Right forelimb (tissue), 1 donor: ENCODE data around the gene TENT5A.
"Not testable (repeated sequence)": the region's sequence is repeated elsewhere in the genome, so short reads cannot be mapped to it uniquely, and the experiment has no call there.

Source experiments
- DNase-seq: peaks from one replicate; pipeline ENCODE4 v3.0.0-alpha.2; 2018

The TENT5A gene

DNA sequence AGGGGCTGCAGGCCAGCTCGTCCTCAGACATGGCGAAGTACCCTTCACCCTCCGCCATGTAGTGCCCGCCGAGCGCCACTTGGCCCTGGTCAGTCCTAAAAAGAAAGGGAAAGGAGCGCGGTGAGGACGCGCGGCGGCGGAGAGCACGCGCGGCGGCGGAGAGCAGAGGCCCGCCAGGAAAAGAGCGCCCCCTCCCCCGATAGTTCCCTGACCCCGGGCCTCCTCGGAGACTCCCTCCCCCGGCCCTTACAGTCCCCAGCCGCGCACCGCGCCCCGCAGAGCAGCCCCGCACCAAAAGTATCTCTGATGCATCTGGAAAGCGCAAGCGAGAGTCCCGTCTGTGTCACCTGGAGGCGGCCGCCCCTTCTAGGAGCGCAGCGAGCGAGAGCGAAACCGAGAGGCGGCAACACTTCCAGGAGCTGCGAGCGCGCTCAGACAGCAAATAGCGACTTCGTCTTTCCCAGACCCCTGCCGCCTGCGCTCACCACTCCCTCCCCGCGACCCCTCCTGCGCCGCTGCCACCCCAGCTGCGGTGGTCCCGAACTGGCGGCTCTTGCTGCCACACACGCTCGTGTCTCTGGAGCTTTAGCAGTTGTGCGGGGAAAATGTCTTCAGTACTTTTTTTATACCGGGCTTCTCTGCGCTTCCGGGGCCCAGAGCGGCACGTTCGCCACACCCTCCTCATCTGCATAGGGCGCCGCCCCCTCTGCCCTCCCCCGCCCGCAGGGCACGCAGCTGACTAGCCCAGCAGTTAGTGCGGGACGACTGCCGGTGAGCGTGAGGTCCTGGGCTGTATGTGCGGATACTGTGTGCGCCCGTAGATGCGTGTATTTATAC, at the start of gene TENT5A:
Gene TENT5A, minus strand, starts transcription at position 598 of the 837 bp plus-strand sequence. Its CDS starts 540 bp downstream, at position 58.
- peak; percentile 93 for DNase-seq

DNA sequence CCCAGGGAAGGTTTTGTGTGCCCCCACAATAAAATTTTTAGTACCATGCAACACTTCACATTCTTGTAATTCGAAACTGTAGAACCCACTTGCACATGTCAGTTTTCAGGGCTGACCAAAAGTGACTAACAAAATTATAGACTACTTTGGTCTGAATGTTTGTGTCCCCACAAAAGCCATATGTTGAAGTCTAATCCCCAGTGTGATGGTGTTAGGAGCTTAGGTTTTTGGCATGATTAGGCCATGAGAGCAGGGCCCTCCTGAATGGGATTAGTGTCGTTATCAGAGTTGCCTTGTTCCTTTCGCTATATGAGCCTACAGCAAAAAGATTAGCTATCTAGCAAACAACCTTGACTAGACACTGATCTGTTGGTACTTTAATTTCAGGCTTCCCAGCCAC, 49.0 kb upstream of the TENT5A start:
- no peak for DNase-seq

DNA sequence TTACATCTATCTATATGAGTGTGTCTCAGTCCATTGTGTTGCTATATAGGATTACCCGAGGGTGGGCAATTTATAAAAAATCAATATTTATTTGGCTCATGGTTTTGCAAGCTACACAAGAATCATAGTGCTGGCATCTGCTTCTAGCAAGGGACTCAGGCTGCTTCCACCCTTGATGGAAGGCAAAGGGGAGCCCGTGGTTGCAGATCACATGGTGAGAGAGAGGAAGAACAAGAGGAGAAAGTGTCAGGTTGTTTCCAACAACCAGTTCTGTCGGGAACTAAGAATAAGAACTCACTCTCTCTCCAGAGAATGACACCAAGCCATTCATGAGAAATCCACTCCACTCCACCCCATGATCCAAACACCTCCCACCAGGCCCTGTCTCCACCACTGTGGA, 48.2 kb upstream of the TENT5A start:
- DNase-seq, result no peak

DNA sequence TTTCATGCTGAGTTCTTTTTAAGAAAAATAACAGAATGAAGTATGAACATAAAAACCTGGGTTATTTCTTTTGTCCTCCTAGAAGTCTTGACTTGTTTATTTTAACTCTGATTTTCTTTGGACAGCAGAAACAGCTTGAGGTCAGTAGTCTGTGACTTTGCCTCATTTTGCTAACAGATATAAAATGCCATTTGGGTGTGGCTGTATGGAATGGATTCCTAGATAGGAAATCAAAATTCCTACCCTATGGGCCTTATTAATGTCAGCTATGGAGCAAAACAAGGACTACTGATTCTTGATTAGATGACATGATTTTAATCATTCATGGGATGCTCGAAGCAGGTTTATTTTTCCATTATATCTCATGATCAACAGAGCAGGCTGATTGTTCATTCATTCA, 46.8 kb upstream of the TENT5A start:
- no peak for DNase-seq

- no peak for DNase-seq
Measured at GRCh38 chr6:81797591-81797990, 45.1 kb upstream of the TENT5A start.

GRCh38 chr6:81795890-81796289, 43.4 kb upstream of the TENT5A start:
- no peak for DNase-seq

DNA sequence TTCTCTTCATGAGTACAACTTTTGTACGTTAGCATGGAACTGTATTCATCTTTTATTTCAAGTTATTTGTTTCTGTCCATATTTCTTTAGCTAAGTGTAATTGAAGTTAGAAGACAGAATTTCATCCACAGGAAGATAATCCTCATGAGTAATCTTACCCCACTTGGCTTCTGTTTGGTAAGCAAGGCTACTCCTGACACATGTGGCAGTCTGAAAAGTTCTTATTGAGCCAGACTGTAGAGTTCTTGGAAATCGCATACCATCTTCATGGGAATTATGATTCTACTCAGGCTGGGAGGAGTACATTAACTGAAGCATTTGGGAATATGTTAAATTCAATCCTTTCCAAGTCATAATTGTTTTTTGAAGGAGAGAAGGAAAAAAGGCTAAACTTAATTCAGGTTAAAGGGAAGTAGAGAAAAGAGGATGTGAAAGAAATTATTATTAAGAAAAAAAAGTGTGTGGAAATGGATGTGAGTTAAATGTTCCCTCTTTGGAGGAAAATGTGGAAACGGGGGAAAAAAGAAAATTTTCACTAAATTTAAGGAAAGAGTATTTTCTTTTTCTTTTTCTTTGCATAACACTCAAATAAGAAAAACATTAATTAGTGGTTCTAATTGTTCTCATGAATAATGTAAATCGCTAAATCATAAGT, 41.5 kb upstream of the TENT5A start:
- DNase-seq, result no peak

- no peak for DNase-seq
Measured at GRCh38 chr6:81792826-81793225, 40.3 kb upstream of the TENT5A start.

- no peak for DNase-seq
Measured at GRCh38 chr6:81791756-81792155, 39.3 kb upstream of the TENT5A start.

GRCh38 chr6:81790034-81790433, 37.6 kb upstream of the TENT5A start:
- no peak for DNase-seq

DNA sequence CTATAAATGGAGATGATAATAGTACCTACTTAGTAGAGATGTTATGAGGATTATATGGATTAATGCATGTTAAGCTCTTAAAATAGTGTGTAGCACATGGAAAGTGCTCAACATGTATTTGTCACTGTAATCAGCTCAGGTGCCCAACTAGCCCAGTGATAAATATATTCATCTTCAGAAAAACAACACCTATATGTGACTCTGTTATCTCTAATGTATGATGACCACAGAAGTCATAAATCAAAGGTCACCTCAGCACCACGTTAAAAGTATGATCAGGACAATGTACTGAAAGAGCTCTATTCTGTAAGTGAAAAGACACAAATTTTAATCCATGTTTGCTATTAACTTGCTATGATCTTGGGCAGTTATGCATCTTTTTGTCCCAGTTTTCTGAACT, 36.8 kb upstream of the TENT5A start:
- DNase-seq, result no peak

- DNase-seq, result no peak
Measured at GRCh38 chr6:81788748-81789147, 36.3 kb upstream of the TENT5A start.

DNA sequence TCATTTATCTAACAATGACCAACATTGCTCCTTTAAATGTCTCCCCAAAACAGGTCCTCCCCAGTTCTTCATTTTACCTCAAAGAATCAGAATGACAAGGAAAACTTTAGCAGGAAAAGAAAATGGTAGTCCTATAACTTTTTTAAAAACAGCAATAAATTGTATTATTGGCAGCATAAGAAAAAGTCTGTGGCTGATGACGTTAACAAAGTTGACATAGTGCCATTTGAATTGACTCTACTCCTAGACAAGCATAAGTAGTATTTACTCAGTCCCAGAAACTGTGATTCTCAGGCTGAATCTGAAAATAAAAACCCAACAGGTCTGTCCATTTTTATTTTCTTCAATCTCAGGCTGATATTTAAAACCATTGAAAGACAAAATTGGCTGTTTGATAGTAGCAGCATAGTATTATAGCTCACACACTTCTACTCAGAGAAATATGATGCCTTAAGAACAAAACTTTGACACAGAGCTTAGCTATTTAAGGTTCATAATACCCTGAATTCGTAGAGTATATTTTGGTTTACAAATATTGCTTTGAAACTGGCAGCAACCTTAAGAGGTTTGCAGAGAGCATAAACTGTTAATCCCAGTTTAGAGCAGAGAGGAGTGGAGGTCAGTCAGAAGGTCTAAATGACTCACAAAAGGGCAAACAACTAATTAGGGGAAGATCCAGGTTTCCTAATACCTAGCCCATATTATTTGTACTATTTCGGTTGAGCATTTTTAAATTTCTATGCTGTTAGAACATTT, 35.0 kb upstream of the TENT5A start:
- no peak for DNase-seq

- no peak for DNase-seq
Measured at GRCh38 chr6:81786150-81786549, 33.7 kb upstream of the TENT5A start.

DNA sequence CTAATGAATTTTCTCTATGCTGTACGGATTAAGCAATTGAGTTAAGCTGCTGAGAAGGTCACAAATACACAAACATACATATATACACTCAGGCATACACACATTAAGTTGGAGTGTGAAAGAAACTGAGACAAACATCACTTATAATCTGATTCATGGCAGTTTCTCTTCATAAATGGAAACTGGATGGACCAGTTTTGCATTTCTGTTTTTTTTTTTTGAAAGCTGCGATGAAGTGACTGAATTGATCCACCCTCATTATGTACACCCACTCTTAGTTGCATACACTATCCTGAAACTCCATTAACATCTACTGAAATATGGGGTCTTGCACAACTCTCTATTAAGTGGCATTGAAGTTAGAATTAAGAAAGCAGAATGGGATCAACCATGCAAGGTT, 32.9 kb upstream of the TENT5A start:
- DNase-seq, result no peak

- no peak for DNase-seq
Measured at GRCh38 chr6:81783893-81784292, 31.4 kb upstream of the TENT5A start.

DNA sequence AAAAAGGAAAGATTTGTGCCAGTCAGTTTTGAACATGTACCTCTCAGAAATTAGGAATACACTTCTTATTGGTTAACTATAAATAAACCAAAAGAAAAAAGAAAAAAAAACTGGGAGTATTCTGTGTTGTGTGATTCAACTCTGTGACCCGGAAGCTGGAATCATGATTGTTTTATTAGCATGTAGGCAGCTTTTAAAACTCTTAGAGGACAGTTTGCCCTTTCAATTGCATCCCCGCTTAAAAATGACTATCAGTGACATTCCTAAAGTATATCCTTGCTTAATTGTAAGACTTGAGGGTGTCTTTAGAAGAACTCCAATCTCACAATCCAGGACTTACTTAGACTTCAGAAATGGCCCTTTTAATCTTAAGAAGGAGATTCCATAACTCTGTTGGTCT, 29.1 kb upstream of the TENT5A start:
- DNase-seq, result no peak

GRCh38 chr6:81777586-81778268, 25.2 kb upstream of the TENT5A start:
- DNase-seq, result no peak

DNA sequence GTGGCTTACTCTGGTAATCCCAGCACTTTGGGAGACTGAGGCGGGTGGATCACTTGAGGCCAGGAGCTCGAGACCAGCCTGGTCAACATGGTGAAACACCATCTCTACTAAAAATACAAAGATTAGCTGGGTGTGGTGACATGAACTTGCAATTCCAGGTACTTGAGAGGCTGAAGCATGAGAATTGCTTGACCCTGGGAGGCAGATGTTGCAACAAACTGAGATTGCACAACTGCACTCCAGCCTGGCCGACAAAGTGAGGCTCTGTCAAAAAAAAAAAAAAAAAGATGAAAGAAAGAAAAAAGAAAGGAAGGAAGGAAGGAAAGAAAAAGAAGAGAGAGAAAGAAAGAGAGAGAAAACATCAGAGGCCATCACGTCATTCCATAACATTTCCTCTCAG, 23.7 kb upstream of the TENT5A start:
- DNase-seq, result not testable (repeated sequence)

- DNase-seq, result no peak
Measured at GRCh38 chr6:81774542-81774941, 22.1 kb upstream of the TENT5A start.

DNA sequence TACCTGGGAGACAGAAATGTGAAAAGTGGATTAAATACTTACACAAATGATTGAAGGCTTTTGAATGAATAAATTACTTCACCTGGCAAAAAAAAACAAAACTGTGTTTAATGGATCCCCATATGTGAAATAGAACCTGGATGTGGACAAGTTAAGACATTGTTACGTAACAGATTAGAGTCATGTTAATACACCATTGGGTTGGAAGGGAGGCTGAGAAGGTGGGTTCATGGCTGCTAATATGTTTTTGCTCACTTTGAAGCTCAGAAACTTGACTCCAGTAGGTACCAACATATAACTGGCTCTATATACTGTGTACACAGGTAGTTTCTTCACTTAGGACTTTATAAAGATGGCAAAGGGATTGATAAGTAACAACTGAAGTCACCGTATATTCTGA, 21.4 kb upstream of the TENT5A start:
- no peak for DNase-seq

DNA sequence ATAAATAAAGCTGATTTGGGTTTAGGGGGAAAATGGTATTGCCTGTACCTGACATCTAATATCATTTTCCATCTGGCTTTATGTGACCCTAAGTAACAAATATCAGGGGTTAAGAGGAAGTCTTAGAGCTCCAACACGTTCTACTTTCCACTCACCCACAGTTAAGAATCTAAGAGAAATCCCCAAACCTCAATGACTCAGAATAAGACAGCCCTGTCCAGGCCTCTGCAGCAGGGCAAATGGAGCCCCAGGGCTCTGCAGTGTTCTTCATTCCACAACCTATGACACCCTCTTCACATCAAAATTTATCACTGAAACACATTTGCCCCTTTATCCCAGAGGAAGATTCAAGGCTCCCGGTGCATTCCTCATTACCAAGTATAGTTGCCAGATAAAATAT, 20.3 kb upstream of the TENT5A start:
- no peak for DNase-seq

DNA sequence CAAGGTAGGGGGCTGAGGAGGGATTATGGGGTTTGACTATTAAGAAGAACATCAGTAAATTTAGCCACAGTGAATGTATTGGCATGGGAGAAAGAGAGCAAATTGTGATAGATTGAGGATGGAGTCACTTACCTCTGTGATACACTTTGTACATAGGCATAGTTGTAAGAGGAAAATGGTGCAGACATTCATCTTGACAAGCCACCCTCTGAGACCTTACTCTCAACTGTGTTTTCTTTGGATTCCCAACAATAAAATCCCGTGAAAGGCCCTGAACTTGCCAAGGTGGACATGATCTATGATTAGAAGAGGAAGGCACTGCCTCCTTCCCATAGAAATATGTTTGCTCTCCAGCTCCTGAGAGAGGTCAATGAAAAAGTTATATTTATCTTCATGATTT, 18.6 kb upstream of the TENT5A start:
- DNase-seq, result no peak
